NCI-H345 (cell line): ENCODE results near the gene F13A1.

Experiments
- DNase-seq: peaks from one replicate; lab custom pipeline; 2025; lab: John Stamatoyannopoulos, UW

F13A1 gene

GRCh38 chr6:6193221-6193745 is 127.2 kb downstream of the F13A1 start:
- no peak for DNase-seq

GRCh38 chr6:6191909-6192308 is 128.6 kb downstream of the F13A1 start:
- DNase-seq = no peak

- DNase-seq = no peak
These were observed 129.0 kb downstream of the F13A1 start for GRCh38 chr6:6191476-6191875.

- DNase-seq = no peak
These were observed 139.8 kb downstream of the F13A1 start for GRCh38 chr6:6180684-6181083.

GRCh38 chr6:6179858-6180623 is 140.4 kb downstream of the F13A1 start:
- no peak for DNase-seq

- DNase-seq = no peak
These were observed 141.7 kb downstream of the F13A1 start for GRCh38 chr6:6178795-6179194.

GRCh38 chr6:6177754-6178153 is 142.7 kb downstream of the F13A1 start:
- DNase-seq = no peak

- no peak for DNase-seq
These were observed 143.8 kb downstream of the F13A1 start for GRCh38 chr6:6176586-6177228.

GRCh38 chr6:6176127-6176526 is 144.3 kb downstream of the F13A1 start:
- DNase-seq = no peak

- no peak for DNase-seq
These were observed 151.3 kb downstream of the F13A1 start for GRCh38 chr6:6169141-6169540.

GRCh38 chr6:6166064-6166463 is 154.4 kb downstream of the F13A1 start:
- no peak for DNase-seq

- no peak for DNase-seq
These were observed 156.1 kb downstream of the F13A1 start for GRCh38 chr6:6164367-6164766.

GRCh38 chr6:6154335-6154734 is 166.1 kb downstream of the F13A1 start:
- no peak for DNase-seq

- DNase-seq = no peak
These were observed 168.4 kb downstream of the F13A1 start for GRCh38 chr6:6152060-6152459.

- DNase-seq = no peak
These were observed 172.2 kb downstream of the F13A1 start for GRCh38 chr6:6148192-6148815.

- no peak for DNase-seq
These were observed 188.9 kb downstream of the F13A1 start for GRCh38 chr6:6131492-6132109.

- no peak for DNase-seq
These were observed 195.0 kb downstream of the F13A1 start for GRCh38 chr6:6125495-6125894.

- DNase-seq = no peak
These were observed 196.7 kb downstream of the F13A1 start for GRCh38 chr6:6123803-6124202.

- no peak for DNase-seq
These were observed 198.5 kb downstream of the F13A1 start for GRCh38 chr6:6121943-6122342.

- DNase-seq = no peak
These were observed 214.9 kb downstream of the F13A1 start for GRCh38 chr6:6105472-6106036.
